MCF 10A (cell line): ENCODE results near the gene GABARAPL2. TPM values are rescaled to one million over a fixed set of nuclear protein-coding genes. Genes with fewer than 3 reads are reported as not detected.
A peak's percentile ranks its signal among the peaks of the same experiment; 100 is the strongest.

Experiments
- BruUV-seq: library from RNA; stranded (reverse); fragments of 400-500 nt; replicated peaks from 2 replicates; lab custom pipeline; 2021; lab: Mats Ljungman, UMichigan
- CTCF ChIA-PET: fragments of 300-600 bp; sonication (Branson Sonifier 250); formaldehyde crosslinking; extraction: SDS; loops from one replicate; lab custom pipeline; 2021; ENCODE audit warnings: antibody characterized with exemption, inconsistent platforms; lab: Yijun Ruan, JAX
- POLR2A ChIA-PET: fragments of 300-600, 350-650 bp; sonication (Branson Sonifier 250); formaldehyde crosslinking; extraction: SDS; loops from one replicate; lab custom pipeline; 2020; ENCODE audit warnings: antibody characterized with exemption, inconsistent platforms; lab: Yijun Ruan, JAX
- DNase-seq: peaks from one replicate; pipeline ENCODE4 v3.0.0-alpha.2; 2018; ENCODE audit not compliant: unreplicated experiment
- H3K27ac Mint-ChIP-seq: one replicate; pipeline ENCODE4 v1.8.0; 2022; ENCODE audit warnings: mild to moderate bottlenecking, low read depth, mixed read lengths; ENCODE audit not compliant: unreplicated experiment
- H3K27me3 Mint-ChIP-seq: one replicate; pipeline ENCODE4 v1.8.0; 2022; ENCODE audit warnings: mixed read lengths; ENCODE audit not compliant: insufficient read depth, unreplicated experiment
- H3K36me3 Mint-ChIP-seq: one replicate; pipeline ENCODE4 v1.8.0; 2022; ENCODE audit warnings: mild to moderate bottlenecking, moderate library complexity, mixed read lengths; ENCODE audit not compliant: insufficient read depth, unreplicated experiment
- H3K4me1 Mint-ChIP-seq: one replicate; pipeline ENCODE4 v1.8.0; 2022; ENCODE audit warnings: mixed read lengths; ENCODE audit not compliant: insufficient read depth, unreplicated experiment
- H3K4me3 Mint-ChIP-seq: one replicate; pipeline ENCODE4 v1.8.0; 2022; ENCODE audit warnings: mild to moderate bottlenecking, moderate library complexity, mixed read lengths; ENCODE audit not compliant: unreplicated experiment
- H3K9me3 Mint-ChIP-seq: one replicate; pipeline ENCODE4 v1.8.0; 2022; ENCODE audit warnings: mixed read lengths; ENCODE audit not compliant: unreplicated experiment
- intact Hi-C: fragments of 100-400 bp; cut with micrococcal nuclease; formaldehyde crosslinking; loops from 2 replicates; pipeline ENCODE4 v1.14.1; 2022
- total RNA-seq: library from RNA; stranded (reverse); gene quantifications from 2 replicates; pipeline ENCODE4 v1.2.3, GENCODE V29; 2022
- TF ChIP-seq, protein P1 (sequence below): fragments of 200-600 bp; IDR thresholded peaks from one replicate; pipeline ENCODE4 v1.8.0; 2022; ENCODE audit warnings: antibody characterized with exemption, mild to moderate bottlenecking; ENCODE audit not compliant: unreplicated experiment

The GABARAPL2 gene
- total RNA-seq, 1 experiment from 2014 or later: 61.5 TPM

DNA sequence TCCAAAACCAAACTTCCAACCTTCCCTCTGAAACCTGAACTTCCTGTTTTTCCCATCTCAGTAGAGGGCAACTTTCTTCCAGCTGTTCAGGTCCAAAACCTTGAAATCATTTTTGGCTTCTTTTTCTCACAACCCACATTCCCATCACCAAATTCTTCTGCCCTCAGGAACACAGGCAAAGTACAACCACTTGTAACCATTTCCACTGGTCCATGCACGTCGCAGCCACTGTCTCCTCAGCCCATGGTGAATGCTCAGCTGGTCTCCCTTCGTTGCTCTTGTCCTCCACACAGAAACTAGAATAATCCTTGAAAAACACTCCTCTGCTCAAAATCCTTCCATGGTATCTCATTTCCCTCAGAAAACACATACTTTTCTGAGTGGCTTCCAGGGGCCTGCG is 60.6 kb downstream of the GABARAPL2 start:
- BruUV-seq: no TSS peak
- POLR2A ChIA-PET: interaction anchor here (1.1 to 1.7 kb wide), 2 partner anchors 15 to 20 kb away, joined by 3 to 4 read pairs; partner anchors contain the start of genes KARS1 and TERF2IP
- no peaks in the 10 kb centered on the region for H3K9me3 Mint-ChIP-seq
- H3K27ac Mint-ChIP-seq: peak overlapping the region; percentile 46
- H3K36me3 Mint-ChIP-seq: peaks cover 63% of the 10 kb centered on the region
- H3K4me3 Mint-ChIP-seq: no peak overlapping the region
- intact Hi-C loops: loop anchor here (10.0 kb wide), 1 partner anchor 422 kb away; the partner anchor contains the start of gene CTRB2
- TF ChIP-seq, protein P1, sequence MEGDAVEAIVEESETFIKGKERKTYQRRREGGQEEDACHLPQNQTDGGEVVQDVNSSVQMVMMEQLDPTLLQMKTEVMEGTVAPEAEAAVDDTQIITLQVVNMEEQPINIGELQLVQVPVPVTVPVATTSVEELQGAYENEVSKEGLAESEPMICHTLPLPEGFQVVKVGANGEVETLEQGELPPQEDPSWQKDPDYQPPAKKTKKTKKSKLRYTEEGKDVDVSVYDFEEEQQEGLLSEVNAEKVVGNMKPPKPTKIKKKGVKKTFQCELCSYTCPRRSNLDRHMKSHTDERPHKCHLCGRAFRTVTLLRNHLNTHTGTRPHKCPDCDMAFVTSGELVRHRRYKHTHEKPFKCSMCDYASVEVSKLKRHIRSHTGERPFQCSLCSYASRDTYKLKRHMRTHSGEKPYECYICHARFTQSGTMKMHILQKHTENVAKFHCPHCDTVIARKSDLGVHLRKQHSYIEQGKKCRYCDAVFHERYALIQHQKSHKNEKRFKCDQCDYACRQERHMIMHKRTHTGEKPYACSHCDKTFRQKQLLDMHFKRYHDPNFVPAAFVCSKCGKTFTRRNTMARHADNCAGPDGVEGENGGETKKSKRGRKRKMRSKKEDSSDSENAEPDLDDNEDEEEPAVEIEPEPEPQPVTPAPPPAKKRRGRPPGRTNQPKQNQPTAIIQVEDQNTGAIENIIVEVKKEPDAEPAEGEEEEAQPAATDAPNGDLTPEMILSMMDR: no peak
- no peak for DNase-seq
- H3K27me3 Mint-ChIP-seq: no peaks in the 10 kb centered on the region
- peaks cover 14% of the 10 kb centered on the region for H3K4me1 Mint-ChIP-seq
- CTCF ChIA-PET: interaction anchor here (1.2 kb wide), 1 partner anchor 18 kb away, joined by 4 read pairs; no protein-coding TSS in a partner anchor

Other genes starting within 250 kb of the GABARAPL2 start
- 41.3 and 44.7 TPM in 2 replicates for gene CFDP1, start 132.9 kb upstream of the GABARAPL2 start, total RNA-seq
- gene TMEM170A, start 101.7 kb upstream of the GABARAPL2 start, total RNA-seq: 20.1 and 21.8 TPM in 2 replicates
- gene CHST6, start 70.9 kb upstream of the GABARAPL2 start, total RNA-seq: 0.16 and 0.42 TPM in 2 replicates
- gene CHST5, start 30.3 kb upstream of the GABARAPL2 start, total RNA-seq: not detected in 2 replicates
- gene TMEM231, start 10.1 kb upstream of the GABARAPL2 start, total RNA-seq: 18.6 and 21.1 TPM in 2 replicates
- 48.7 and 60.2 TPM in 2 replicates for gene ADAT1, start 56.9 kb downstream of the GABARAPL2 start, total RNA-seq
- 213 and 219 TPM in 2 replicates for gene KARS1, start 81.3 kb downstream of the GABARAPL2 start, total RNA-seq
- 73.9 and 80.0 TPM in 2 replicates for gene TERF2IP, start 81.4 kb downstream of the GABARAPL2 start, total RNA-seq
- not detected in 2 replicates for gene CPHXL2, start 110.6 kb downstream of the GABARAPL2 start, total RNA-seq
- gene DUXB, start 135.1 kb downstream of the GABARAPL2 start, total RNA-seq: not detected in 2 replicates
- gene CPHXL, start 160.1 kb downstream of the GABARAPL2 start, total RNA-seq: not detected in 2 replicates